COLO668 (cell line): Measurements from ENCODE around the gene AMH.

Experiments
- DNase-seq: peaks from one replicate; lab custom pipeline; 2025; ENCODE audit not compliant: unreplicated experiment; lab: John Stamatoyannopoulos, UW

AMH gene

GRCh38 chr19:2221250-2221831 lies 27.8 kb upstream of the AMH start:
- no peak for DNase-seq

- no peak for DNase-seq
These were observed 27.2 kb upstream of the AMH start for GRCh38 chr19:2221918-2222317.

GRCh38 chr19:2223391-2223790 lies 25.7 kb upstream of the AMH start:
- no peak for DNase-seq

- DNase-seq: no peak
These were observed 25.2 kb upstream of the AMH start for GRCh38 chr19:2223959-2224358.

- DNase-seq: no peak
These were observed 24.3 kb upstream of the AMH start for GRCh38 chr19:2224754-2225349.

GRCh38 chr19:2225415-2226050 lies 23.6 kb upstream of the AMH start:
- no peak for DNase-seq

- DNase-seq: no peak
These were observed 22.9 kb upstream of the AMH start for GRCh38 chr19:2226051-2226839.

GRCh38 chr19:2226840-2227360 lies 22.2 kb upstream of the AMH start:
- DNase-seq: no peak

- no peak for DNase-seq
These were observed 21.5 kb upstream of the AMH start for GRCh38 chr19:2227415-2228156.

- no peak for DNase-seq
These were observed 20.7 kb upstream of the AMH start for GRCh38 chr19:2228157-2229030.

- DNase-seq: peak; percentile 68
These were observed 19.8 kb upstream of the AMH start for GRCh38 chr19:2229103-2230032.

GRCh38 chr19:2230033-2230531 lies 19.0 kb upstream of the AMH start:
- no peak for DNase-seq

GRCh38 chr19:2230807-2231533 lies 18.2 kb upstream of the AMH start:
- DNase-seq: no peak

GRCh38 chr19:2231621-2232221 lies 17.4 kb upstream of the AMH start:
- DNase-seq: peak; percentile 38

GRCh38 chr19:2232286-2233151 lies 16.6 kb upstream of the AMH start:
- DNase-seq: no peak

- no peak for DNase-seq
These were observed 15.4 kb upstream of the AMH start for GRCh38 chr19:2233601-2234280.
